ENCODE results near the gene XYLT1.
"Not testable (repeated sequence)": the region's sequence is repeated elsewhere in the genome, so short reads cannot be mapped to it uniquely, and the experiment has no call there.

The XYLT1 gene

GRCh38 chr16:17488506-17488905 is 17.7 kb upstream of the XYLT1 start:
- H3K4me3 ChIP-seq (ENCODE audit: low read depth, low read length): no peak overlapping the region
- TF ChIP-seq, protein P1, sequence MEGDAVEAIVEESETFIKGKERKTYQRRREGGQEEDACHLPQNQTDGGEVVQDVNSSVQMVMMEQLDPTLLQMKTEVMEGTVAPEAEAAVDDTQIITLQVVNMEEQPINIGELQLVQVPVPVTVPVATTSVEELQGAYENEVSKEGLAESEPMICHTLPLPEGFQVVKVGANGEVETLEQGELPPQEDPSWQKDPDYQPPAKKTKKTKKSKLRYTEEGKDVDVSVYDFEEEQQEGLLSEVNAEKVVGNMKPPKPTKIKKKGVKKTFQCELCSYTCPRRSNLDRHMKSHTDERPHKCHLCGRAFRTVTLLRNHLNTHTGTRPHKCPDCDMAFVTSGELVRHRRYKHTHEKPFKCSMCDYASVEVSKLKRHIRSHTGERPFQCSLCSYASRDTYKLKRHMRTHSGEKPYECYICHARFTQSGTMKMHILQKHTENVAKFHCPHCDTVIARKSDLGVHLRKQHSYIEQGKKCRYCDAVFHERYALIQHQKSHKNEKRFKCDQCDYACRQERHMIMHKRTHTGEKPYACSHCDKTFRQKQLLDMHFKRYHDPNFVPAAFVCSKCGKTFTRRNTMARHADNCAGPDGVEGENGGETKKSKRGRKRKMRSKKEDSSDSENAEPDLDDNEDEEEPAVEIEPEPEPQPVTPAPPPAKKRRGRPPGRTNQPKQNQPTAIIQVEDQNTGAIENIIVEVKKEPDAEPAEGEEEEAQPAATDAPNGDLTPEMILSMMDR (IDR thresholded peaks at IDR 0.05; ENCODE audit: low read depth, low read length): no peak
- no peak for DNase-seq (ENCODE audit: low read depth, low spot score)
- in situ Hi-C loops (cut with HindIII; ENCODE audit: low sequenced_read_pairs): no loop called here

- DNase-seq (ENCODE audit: low read depth, low spot score): no peak
- in situ Hi-C loops (cut with HindIII; ENCODE audit: low sequenced_read_pairs): no loop called here
- H3K4me3 ChIP-seq (ENCODE audit: low read depth, low read length): no peak overlapping the region
- TF ChIP-seq, protein P1 (IDR thresholded peaks at IDR 0.05; ENCODE audit: low read depth, low read length): no peak
Measured at GRCh38 chr16:17483351-17483750, 12.6 kb upstream of the XYLT1 start.

GRCh38 chr16:17482341-17482740 is 11.6 kb upstream of the XYLT1 start:
- DNase-seq (ENCODE audit: low read depth, low spot score); in situ Hi-C loops (cut with HindIII; ENCODE audit: low sequenced_read_pairs): not testable (repeated sequence)

GRCh38 chr16:17481736-17482135 is 11.0 kb upstream of the XYLT1 start:
- no peak overlapping the region for H3K4me3 ChIP-seq (ENCODE audit: low read depth, low read length)
- in situ Hi-C loops (cut with HindIII; ENCODE audit: low sequenced_read_pairs): no loop called here
- no peak for DNase-seq (ENCODE audit: low read depth, low spot score)
- TF ChIP-seq, protein P1 (IDR thresholded peaks at IDR 0.05; ENCODE audit: low read depth, low read length): no peak

More at GRCh38 chr16:17482341-17482740, 11.6 kb upstream of the XYLT1 start:
- not testable (repeated sequence) for H3K4me3 ChIP-seq (ENCODE audit: low read depth, low read length)

DNA sequence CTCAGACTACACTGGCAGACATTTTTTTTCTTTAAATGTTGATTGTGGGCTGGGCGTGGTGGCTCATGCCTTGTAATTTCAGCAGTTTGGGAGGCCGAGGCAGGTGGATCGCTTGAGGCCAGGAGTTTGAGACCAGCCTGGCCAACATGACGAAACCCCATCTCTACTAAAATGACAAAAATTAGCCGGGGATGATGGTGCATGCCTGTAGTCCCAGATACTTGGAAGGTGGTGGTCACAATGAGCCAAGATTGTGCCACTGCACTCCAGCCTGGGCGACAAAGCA is 6.4 kb upstream of the XYLT1 start:
- DNase-seq (ENCODE audit: low read depth, low spot score); H3K4me3 ChIP-seq (ENCODE audit: low read depth, low read length); in situ Hi-C loops (cut with HindIII; ENCODE audit: low sequenced_read_pairs): not testable (repeated sequence)

DNA sequence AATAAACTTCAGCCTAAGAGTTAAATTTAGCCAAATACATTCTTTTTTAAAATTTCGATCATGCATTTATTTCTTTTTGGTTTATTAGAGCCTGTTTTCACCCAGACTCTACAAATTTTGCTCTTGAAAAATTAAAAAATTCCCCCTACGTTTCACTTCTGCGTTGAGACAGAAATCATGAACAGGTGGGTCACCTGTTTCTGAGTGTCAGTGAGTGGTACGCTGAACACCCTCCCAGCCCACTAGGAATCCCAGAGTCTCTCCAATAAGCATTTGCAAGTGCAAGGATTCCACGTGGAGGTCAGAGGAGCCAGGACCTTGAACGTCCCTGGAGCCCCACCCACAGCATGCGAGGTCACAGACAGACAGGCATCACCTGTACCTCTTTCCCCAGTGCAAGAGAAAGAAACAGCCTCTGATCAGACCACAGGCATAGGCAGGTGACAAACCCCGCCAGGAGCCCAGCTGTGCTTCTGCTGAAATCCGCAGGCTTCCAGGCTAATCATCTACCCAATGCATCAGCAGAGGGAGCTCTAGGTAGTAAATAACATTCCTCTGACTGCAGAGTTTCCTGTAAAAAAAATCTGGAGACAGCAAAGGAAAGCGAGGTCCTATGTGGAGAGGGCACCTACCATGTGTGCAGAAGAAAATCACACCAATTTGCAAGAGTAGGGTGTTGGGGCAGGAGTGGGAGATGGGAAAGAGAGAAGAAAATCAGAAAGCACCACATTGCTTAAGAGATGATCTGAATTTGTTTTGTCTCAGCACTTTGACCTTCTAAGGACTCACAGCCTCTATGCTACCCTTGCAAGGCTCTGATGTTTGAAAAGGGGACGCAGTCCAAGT is 5.9 kb upstream of the XYLT1 start:
- in situ Hi-C loops (cut with HindIII; ENCODE audit: low sequenced_read_pairs): no loop called here
- TF ChIP-seq, protein P1 (IDR thresholded peaks at IDR 0.05; ENCODE audit: low read depth, low read length): peak; percentile 74
- DNase-seq (ENCODE audit: low read depth, low spot score): peak; percentile 71
- H3K4me3 ChIP-seq (ENCODE audit: low read depth, low read length): no peak overlapping the region

GRCh38 chr16:17475104-17475503 is 4.3 kb upstream of the XYLT1 start:
- DNase-seq (ENCODE audit: low read depth, low spot score): no peak
- H3K4me3 ChIP-seq (ENCODE audit: low read depth, low read length): no peak overlapping the region
- TF ChIP-seq, protein P1 (IDR thresholded peaks at IDR 0.05; ENCODE audit: low read depth, low read length): no peak
- in situ Hi-C loops (cut with HindIII; ENCODE audit: low sequenced_read_pairs): no loop called here
